Smooth muscle cell (in vitro differentiated cells): ENCODE measurements around the gene ARMC8. TPM values are rescaled to one million over a fixed set of nuclear protein-coding genes. Genes with fewer than 3 reads are reported as not detected.

Experiments used
- DNase-seq: peaks from one replicate; lab custom pipeline; 2025; ENCODE audit not compliant: unreplicated experiment; lab: John Stamatoyannopoulos, UW
- H2AFZ ChIP-seq: fragments of 200-600 bp; sonication (generic); 2 replicates; pipeline ENCODE4 v1.6.0; 2016; ENCODE audit warnings: antibody characterized with exemption, low read depth, mild to moderate bottlenecking
- H3F3A ChIP-seq: fragments of 200-600 bp; sonication (generic); 2 replicates; pipeline ENCODE4 v1.6.0; 2017; ENCODE audit warnings: antibody characterized with exemption, low read depth
- H3K27ac ChIP-seq: fragments of 200-600 bp; sonication (generic); 2 replicates; pipeline ENCODE4 v1.5.1; 2016; ENCODE audit warnings: low read depth, mild to moderate bottlenecking
- H3K27me3 ChIP-seq: fragments of 200-600 bp; sonication (generic); 2 replicates; pipeline ENCODE4 v1.6.1; 2016; ENCODE audit warnings: low read depth, mild to moderate bottlenecking
- H3K36me3 ChIP-seq: fragments of 200-600 bp; sonication (generic); 2 replicates; pipeline ENCODE4 v1.5.1; 2016; ENCODE audit warnings: low read depth
- H3K4me1 ChIP-seq: fragments of 200-600 bp; sonication (generic); 2 replicates; pipeline ENCODE4 v1.5.1; 2016; ENCODE audit warnings: low read depth
- H3K4me2 ChIP-seq: fragments of 200-600 bp; sonication (generic); 2 replicates; pipeline ENCODE4 v1.6.0; 2016; ENCODE audit warnings: mild to moderate bottlenecking
- H3K4me3 ChIP-seq: fragments of 200-600 bp; sonication (generic); 2 replicates; pipeline ENCODE4 v1.5.1; 2016; ENCODE audit warnings: mild to moderate bottlenecking
- H3K79me2 ChIP-seq: fragments of 200-600 bp; sonication (generic); 2 replicates; pipeline ENCODE4 v1.6.0; 2016; ENCODE audit warnings: low read depth, mild to moderate bottlenecking
- H3K9ac ChIP-seq: fragments of 200-600 bp; sonication (generic); 2 replicates; pipeline ENCODE4 v1.6.0; 2016; ENCODE audit warnings: low read depth
- H3K9me3 ChIP-seq: fragments of 200-600 bp; sonication (generic); replicated peaks from 2 replicates; pipeline ENCODE4 v1.5.1; 2016; ENCODE audit warnings: low read depth
- H4K20me1 ChIP-seq: fragments of 200-600 bp; sonication (generic); 2 replicates; pipeline ENCODE4 v1.6.0; 2016; ENCODE audit warnings: low read depth
- WGBS: methylation state at CpG from one replicate; pipeline ENCODE4 v1.1.7; 2016; ENCODE audit warnings: low lambda C conversion rate; 5-methylcytosine and 5-hydroxymethylcytosine counted together
- polyA plus RNA-seq: library from polyadenylated mRNA; unstranded; fragments of >200 nt; fragmentation: Nextera tagmentation; extraction: Ambion mirVana; gene quantifications from 2 replicates; pipeline ENCODE4 v1.2.1, GENCODE V29; 2016
- total RNA-seq: library from RNA; depleted of rRNA; stranded (reverse); fragments of >200 nt; gene quantifications from 2 replicates; pipeline ENCODE4 v1.2.3, GENCODE V29; 2014
- TF ChIP-seq, protein P1 (sequence below): fragments of 200-600 bp; sonication (generic); IDR thresholded peaks from 2 replicates; pipeline ENCODE4 v1.5.1; 2017; ENCODE audit warnings: borderline replicate concordance, mild to moderate bottlenecking, antibody characterized with exemption; ENCODE audit not compliant: insufficient read depth, poor library complexity, severe bottlenecking

Gene ARMC8
- total and polyA plus RNA-seq, 2 experiments from 2014 or later: 22.6 to 39.3 TPM

DNA sequence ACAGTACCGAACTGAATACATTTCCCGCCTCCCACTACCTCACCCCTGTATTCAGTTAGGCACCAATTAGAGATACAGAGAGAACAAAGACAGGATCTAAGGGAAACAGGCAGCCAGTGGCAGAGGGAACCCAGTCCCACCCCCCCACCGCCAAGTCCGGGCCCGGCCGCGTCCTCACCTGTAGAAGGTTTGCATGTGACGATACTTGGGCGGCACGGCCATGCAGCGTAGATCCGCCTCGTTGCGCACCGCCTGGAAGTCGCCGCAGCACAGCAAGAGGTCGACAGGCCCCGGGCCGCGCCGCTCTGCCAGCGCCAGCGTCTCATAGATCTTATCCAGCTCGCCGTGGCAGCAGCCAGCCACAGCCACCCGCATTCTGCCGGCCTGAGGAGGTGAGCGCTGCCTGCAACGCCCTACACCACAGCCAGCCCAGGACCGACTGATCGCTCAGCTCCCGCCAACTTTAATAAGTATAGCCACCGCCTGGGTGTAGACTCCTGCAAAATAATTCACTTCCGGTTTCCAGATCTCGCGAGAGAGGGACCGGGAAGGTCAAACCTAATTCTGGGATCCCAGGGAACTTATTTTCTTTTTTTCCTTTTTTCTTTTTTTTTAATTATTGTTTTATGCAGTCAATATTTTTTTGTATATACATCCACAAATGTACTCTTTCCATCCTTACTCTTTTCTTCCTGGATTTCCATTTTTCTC is 12.5 kb upstream of the ARMC8 start, which contains the start of gene DBR1:
Gene DBR1, minus strand, starts transcription at position 501 of the 711 bp plus-strand sequence. Its CDS starts 126 bp downstream, at position 375.
- H3K4me3 ChIP-seq: peak within 1 kb of the TSS; percentile 87
- peaks cover 16% of the 10 kb centered on the region for H3K4me1 ChIP-seq
- H3K27me3 ChIP-seq: no peaks in the 10 kb centered on the region
- no peaks in the 10 kb centered on the region for H3F3A ChIP-seq
- H3K9me3 ChIP-seq: no peaks in the 10 kb centered on the region
- H4K20me1 ChIP-seq: no peaks in the 10 kb centered on the region
- peak; percentile 22 for DNase-seq
- peaks cover 3% of the 10 kb centered on the region for H3K36me3 ChIP-seq
- TF ChIP-seq, protein P1, sequence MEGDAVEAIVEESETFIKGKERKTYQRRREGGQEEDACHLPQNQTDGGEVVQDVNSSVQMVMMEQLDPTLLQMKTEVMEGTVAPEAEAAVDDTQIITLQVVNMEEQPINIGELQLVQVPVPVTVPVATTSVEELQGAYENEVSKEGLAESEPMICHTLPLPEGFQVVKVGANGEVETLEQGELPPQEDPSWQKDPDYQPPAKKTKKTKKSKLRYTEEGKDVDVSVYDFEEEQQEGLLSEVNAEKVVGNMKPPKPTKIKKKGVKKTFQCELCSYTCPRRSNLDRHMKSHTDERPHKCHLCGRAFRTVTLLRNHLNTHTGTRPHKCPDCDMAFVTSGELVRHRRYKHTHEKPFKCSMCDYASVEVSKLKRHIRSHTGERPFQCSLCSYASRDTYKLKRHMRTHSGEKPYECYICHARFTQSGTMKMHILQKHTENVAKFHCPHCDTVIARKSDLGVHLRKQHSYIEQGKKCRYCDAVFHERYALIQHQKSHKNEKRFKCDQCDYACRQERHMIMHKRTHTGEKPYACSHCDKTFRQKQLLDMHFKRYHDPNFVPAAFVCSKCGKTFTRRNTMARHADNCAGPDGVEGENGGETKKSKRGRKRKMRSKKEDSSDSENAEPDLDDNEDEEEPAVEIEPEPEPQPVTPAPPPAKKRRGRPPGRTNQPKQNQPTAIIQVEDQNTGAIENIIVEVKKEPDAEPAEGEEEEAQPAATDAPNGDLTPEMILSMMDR: no peak
- peak within 1 kb of the TSS; percentile 99 for H3K4me2 ChIP-seq
- H2AFZ ChIP-seq: peak within 1 kb of the TSS; percentile 100
- peak within 1 kb of the TSS; percentile 63 for H3K27ac ChIP-seq
- WGBS: 2% methylated on average over 36 of the region's 38 CpGs
- H3K79me2 ChIP-seq: peaks cover 39% of the 10 kb centered on the region
- peak within 1 kb of the TSS; percentile 73 for H3K9ac ChIP-seq

DNA sequence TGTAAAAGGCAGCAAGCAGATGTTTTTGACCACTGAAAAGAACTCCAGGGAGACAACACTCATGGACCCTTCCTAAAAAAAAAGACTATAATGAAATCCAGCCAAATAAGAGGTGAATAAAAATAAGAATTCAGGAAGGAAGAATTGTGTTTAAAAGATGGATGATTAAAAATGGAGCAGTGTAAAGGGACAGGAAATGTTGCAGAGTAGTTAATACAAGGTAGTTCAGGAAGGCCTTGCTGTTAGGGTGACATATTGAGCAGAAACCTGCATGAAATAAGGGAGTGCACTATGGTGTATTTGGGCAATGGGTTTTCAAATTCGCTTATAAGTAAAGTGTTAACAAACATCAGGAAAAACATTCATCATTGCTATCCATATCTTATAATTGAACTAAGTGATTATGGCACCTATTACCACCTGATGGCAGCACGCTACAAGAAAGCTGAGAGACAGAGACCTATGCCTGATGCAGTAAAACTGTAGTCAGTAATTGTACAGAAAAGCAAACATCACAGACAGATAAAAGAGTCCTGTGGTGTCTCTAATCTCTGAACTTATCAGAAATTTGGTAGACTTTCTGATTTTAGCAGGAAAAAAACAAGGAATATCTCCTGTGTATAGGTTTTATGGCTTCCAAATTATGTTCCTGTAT is 6.6 kb upstream of the ARMC8 start:
- no peaks in the 10 kb centered on the region for H3K79me2 ChIP-seq
- WGBS: 10% methylated on average over 2 of the region's 2 CpGs
- no peaks in the 10 kb centered on the region for H4K20me1 ChIP-seq
- H3F3A ChIP-seq: peaks cover 4% of the 10 kb centered on the region
- no peak overlapping the region for H3K9ac ChIP-seq
- H3K4me2 ChIP-seq: no peak overlapping the region
- no peaks in the 10 kb centered on the region for H3K27me3 ChIP-seq
- H2AFZ ChIP-seq: no peak overlapping the region
- no peaks in the 10 kb centered on the region for H3K9me3 ChIP-seq
- H3K36me3 ChIP-seq: no peaks in the 10 kb centered on the region
- H3K4me3 ChIP-seq: no peak overlapping the region
- no peaks in the 10 kb centered on the region for H3K4me1 ChIP-seq
- DNase-seq: no peak
- no peak overlapping the region for H3K27ac ChIP-seq
- TF ChIP-seq, protein P1: peak; percentile 31

DNA sequence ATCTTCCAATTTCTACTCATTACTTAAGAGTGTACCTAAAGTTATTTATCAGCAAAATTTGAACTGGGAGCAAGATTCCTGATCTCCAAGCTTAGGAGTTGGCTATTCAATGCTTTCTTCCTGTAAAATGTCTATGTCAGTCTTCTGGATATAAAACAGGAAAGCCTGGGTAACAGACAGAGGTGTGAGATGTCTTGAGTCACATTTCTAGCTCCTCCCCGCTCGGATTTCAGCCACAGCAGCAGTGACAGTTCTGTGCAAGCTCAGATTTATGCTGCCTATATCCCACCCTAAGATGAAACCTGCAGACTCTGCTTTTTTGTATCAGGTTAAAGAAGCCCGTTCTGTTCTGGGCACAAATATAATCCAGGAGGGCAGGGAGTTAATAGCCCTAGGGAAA is 2.1 kb upstream of the ARMC8 start:
- Histone ChIP-seq H3K4me1 (peaks cover 13% of the 10 kb centered on the region), H3K27me3 (no peaks in the 10 kb centered on the region), H4K20me1 (peaks cover 17% of the 10 kb centered on the region), H3K36me3 (no peaks in the 10 kb centered on the region), H3K4me3 (no peak overlapping the region), H3K9me3 (no peaks in the 10 kb centered on the region), H3K79me2 (peaks cover 23% of the 10 kb centered on the region), H3K27ac (no peak overlapping the region), H3K9ac (no peak overlapping the region), H3F3A (peaks cover 7% of the 10 kb centered on the region), H2AFZ (no peak overlapping the region), H3K4me2 (peak overlapping the region; percentile 25)
- 35% methylated on average over 3 of the region's 3 CpGs for WGBS
- TF ChIP-seq, protein P1: no peak
- no peak for DNase-seq
